Measurements from ENCODE around the gene SYT15B.
"Not testable (repeated sequence)": the region's sequence is repeated elsewhere in the genome, so short reads cannot be mapped to it uniquely, and the experiment has no call there.

SYT15B gene

GRCh38 chr10:47763554-47764175, at the start of gene SYT15B:
TSS of gene SYT15B (minus strand) at chr10:47763592. CDS start at chr10:47762640, 952 bp downstream.
- DNase-seq, result not testable (repeated sequence)

DNA sequence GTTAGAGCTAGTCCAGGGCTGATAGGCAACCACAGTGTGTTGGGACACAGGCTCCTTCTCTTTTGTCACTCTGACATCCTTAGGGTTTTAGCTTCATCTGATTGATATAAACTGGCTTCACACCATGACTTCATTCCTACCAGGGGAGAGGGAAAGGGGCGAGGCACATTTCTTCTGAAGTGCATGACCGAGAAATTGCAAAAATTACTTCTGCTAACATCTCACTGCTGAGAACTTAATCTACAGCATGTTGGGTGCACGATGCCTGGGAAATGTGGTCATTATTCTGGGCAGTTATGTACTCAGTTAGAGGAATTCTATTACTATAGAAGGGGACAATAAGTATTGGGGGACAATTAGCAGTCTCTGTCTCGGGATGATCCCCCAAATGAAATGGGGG, 16.2 kb upstream of the SYT15B start:
- DNase-seq, result not testable (repeated sequence)

- not testable (repeated sequence) for DNase-seq
Observed at GRCh38 chr10:47775361-47776231, 12.2 kb upstream of the SYT15B start.

DNA sequence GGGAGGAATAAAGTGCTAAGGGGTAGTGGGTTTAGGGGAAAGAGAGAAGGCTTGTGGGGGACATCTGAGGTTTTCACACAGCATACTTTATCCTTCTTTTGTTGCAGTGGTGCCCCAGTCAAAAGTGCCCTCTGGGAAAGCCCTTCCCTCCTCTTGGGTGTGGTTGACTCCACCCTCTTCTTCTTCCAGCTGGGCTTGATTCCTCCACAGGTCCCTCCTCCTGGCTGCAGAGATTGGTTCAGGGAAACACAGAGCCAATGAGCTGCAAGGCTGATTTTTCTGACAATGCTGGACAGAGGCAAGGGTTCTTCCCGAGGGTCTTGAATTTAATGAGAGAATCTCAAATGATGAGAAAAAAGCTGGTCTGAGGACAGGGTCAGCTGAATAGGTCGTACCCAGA, 7.4 kb upstream of the SYT15B start:
- DNase-seq, result not testable (repeated sequence)

DNA sequence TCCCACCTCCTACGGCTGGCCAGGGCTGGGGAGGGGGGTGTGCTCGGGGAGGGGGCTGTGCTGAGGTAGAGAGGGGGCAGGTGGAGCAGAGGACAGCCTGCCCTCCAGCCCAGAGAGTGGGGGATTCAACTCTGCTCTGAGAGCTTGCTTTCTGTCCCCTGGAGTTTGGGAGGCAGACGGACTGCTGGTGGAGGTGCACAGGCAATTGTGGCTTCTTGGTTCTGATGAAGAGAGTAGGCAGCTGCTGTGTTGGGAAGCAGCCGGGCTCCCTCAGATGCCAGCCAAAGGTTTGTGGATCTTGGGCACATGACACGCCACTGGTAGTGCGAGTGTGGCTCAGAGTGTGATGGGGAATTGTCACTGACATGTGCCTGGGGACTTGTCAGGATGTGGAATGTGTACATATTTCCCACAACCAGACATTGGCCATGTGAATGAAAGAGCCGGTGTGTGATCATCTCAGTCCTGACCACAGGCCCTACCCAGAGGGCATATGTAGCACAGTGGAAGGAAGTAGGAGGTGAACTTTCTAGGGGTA, 5.3 kb upstream of the SYT15B start:
- DNase-seq, result not testable (repeated sequence)

- DNase-seq, result not testable (repeated sequence)
Observed at GRCh38 chr10:47768085-47768484, 4.7 kb upstream of the SYT15B start.

GRCh38 chr10:47767236-47767635, 3.8 kb upstream of the SYT15B start:
- DNase-seq, result not testable (repeated sequence)

DNA sequence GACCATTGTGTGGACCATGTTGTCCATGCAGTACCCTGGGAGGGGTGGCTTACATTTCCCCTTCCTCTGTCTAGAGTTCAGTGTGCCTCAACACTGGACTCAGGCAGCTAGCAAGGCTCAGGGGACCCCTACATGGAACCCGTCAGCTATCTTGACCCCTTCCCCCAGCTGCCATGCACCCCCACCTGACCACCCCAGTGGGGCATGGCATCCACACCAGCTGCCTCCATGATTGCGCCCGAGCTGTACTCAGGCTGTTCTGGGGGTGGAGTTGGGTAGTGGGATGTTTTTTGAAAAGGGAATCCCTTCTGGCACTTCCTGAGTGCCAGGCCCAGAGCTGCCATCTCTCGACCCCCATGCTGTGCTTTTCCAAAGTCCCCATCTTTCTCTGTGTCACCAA, 1.8 kb upstream of the SYT15B start:
- DNase-seq, result not testable (repeated sequence)

GRCh38 chr10:47762674-47763553, 478 bp downstream of the SYT15B start:
- not testable (repeated sequence) for DNase-seq

DNA sequence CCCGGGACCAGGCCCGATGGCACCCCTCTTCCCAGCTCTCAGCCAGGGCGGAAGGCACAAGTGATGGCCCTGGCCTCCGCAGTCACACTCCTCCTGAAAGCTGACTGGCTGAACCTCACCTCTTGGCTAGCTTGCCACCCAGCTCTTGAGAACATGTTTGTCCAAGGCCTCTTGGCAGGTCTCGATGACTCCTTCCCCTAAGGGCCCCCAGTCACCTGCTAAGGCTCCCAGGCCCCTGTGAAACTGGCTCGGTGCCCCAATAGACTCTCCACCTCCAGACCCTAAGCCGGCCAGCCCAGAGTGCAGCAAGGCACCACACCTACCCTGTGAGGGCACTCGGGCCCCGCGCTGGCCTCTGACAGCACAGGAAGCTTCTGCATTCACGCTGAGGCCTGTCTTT, 4.5 kb downstream of the SYT15B start:
- DNase-seq, result not testable (repeated sequence)

- DNase-seq, result not testable (repeated sequence)
Observed at GRCh38 chr10:47756169-47756568, 7.2 kb downstream of the SYT15B start.

DNA sequence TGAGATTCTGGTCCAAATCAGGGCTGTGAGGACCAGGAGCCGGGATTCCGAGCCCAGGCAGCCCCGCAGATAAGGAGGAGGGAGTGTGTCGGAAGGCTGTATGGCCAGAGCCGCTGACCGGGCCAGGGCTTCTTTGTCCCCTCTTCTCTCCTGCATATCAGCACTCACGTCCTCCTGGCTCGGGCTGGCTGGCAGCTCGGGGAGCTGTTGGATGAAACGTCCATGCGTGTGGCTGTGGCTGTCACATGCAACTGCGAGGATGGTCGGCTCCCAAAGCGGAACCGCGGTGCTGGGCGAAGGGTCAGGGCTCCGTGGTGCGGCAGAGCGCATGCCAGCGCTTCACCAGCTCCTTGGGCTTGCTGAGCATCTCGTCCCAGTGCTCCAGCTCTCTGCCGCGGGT, 9.5 kb downstream of the SYT15B start:
- not testable (repeated sequence) for DNase-seq

GRCh38 chr10:47753176-47753575, 10.2 kb downstream of the SYT15B start:
- not testable (repeated sequence) for DNase-seq

GRCh38 chr10:47751821-47752220, 11.6 kb downstream of the SYT15B start:
- DNase-seq, result not testable (repeated sequence)

DNA sequence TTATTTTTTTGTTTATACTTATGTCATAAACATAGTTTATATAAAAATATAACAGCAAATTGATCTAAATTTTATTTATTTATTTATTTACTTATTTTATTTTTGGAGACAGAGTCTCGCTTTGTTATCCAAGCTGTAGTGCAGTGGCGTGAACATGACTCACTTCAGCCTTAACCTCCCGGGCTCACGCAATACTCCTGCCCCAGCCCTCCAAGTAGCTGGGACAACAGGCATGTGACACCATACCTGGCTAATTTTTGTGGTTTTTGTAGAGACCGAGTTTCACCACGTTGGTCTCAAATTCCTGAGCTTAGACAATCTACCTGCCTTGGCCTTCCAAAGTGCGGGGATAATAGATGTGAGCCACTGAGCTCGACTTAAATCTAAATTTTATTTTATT, 13.0 kb downstream of the SYT15B start:
- not testable (repeated sequence) for DNase-seq

- DNase-seq, result not testable (repeated sequence)
Observed at GRCh38 chr10:47746780-47747376, 16.5 kb downstream of the SYT15B start.

GRCh38 chr10:47744881-47745280, 18.5 kb downstream of the SYT15B start:
- DNase-seq, result not testable (repeated sequence)

GRCh38 chr10:47743611-47744550, 19.5 kb downstream of the SYT15B start:
- not testable (repeated sequence) for DNase-seq

DNA sequence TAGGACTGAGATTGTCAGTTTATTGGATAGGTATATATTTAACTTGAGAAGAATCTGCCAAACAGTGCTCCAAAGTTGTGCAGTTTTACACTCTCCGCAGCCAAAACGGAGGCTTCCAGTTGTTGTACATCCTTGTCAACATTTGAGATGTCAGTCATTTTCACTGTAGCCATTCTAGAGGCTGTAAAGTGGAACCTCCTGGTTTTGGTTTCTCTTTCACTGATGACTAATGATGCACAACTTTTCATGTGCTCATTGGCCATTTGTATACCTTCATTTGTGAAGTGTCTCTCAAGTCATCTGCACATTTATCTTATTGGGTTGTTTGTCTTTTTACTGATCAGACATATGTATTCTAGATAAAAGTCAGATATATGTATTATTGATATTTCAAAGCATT, 22.5 kb downstream of the SYT15B start:
- DNase-seq, result not testable (repeated sequence)

DNA sequence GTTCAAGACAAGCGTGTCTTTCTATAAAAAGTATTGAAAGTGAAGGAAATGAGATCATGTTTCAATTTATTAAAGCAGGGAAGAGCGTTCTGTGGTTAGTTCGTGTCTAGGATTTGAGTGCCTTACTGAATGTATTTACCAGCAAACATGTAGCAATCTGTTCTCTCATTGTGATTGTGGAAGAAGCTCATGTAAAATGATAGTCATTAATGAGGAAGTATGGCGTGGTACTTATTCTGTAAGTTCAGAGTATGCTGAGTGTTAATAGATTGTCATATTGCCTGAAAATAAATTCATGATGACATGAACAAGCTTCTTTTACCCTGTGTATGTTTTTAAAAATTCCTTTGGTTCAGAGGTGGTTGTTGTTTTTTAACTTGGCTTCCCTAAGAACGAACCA, 32.5 kb downstream of the SYT15B start:
- not testable (repeated sequence) for DNase-seq

DNA sequence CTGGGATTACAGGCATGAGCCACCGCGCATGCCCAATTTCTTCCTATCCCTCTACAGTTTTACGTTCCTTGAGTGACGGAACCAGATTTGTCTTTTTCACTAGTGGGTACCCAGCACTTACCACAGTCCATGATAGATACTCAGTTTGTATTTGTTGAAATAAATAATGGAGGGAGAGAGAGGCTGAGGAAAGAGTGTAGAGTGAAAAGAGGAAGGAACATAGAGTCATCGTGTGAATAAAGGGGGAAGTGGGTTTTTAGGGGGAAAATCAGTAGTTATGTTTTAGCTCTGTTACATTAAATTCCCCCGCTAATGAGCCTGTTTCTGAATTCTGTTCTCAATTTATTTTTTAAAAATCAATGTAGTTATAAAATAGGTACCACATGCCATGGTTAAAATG, 37.7 kb downstream of the SYT15B start:
- not testable (repeated sequence) for DNase-seq

Data from COR-L47 (cell line).